HEK293 (cell line): ENCODE results near the gene CERS4.

ENCODE experiments used
- CTCF ChIP-seq: fragments of 450-650 bp; formaldehyde crosslinking; IDR thresholded peaks from 2 replicates; pipeline ENCODE4 v1.5.1; 2016; ENCODE audit warnings: missing biosample characterization, missing genetic modification characterization
- REST ChIP-seq: fragments of 450-650 bp; formaldehyde crosslinking; IDR thresholded peaks from 2 replicates; pipeline ENCODE4 v1.5.1; 2016; ENCODE audit warnings: missing biosample characterization, missing genetic modification characterization
- ZBTB21 ChIP-seq: fragments of 450-650 bp; formaldehyde crosslinking; IDR thresholded peaks from 2 replicates; pipeline ENCODE4 v1.5.1; 2017; ENCODE audit warnings: missing biosample characterization, missing genetic modification characterization
- ZBTB26 ChIP-seq: fragments of 450-650 bp; formaldehyde crosslinking; optimal IDR thresholded peaks from 2 replicates; pipeline ENCODE3; 2016; ENCODE audit warnings: missing biosample characterization, mild to moderate bottlenecking, missing genetic modification characterization
- ZFP69B ChIP-seq: fragments of 450-650 bp; formaldehyde crosslinking; IDR thresholded peaks from 2 replicates; pipeline ENCODE4 v1.5.1; 2016; ENCODE audit warnings: missing biosample characterization, missing genetic modification characterization
- ZNF146 ChIP-seq: fragments of 450-650 bp; formaldehyde crosslinking; IDR thresholded peaks from 2 replicates; pipeline ENCODE4 v1.5.1; 2016; ENCODE audit warnings: missing biosample characterization, missing genetic modification characterization
- ZNF274 ChIP-seq, 2 experiments: fragments of 200-500 bp in 1 of 2; fragments of 450-650 bp in 1 of 2; sonication (Bioruptor generic) in 1 of 2; formaldehyde crosslinking in 1 of 2; IDR thresholded peaks; 2 replicates each; pipeline versions ENCODE4 v1.5.1 to v1.6.1; 2014 to 2016; ENCODE audit warnings: borderline replicate concordance in 1 of 2, inconsistent platforms in 1 of 2, low read length in 1 of 2, missing biosample characterization in 1 of 2, missing genetic modification characterization in 1 of 2
- ZNF398 ChIP-seq: fragments of 450-650 bp; formaldehyde crosslinking; IDR thresholded peaks from 2 replicates; pipeline ENCODE4 v1.5.1; 2017; ENCODE audit warnings: missing biosample characterization, missing genetic modification characterization
- ZNF433 ChIP-seq: fragments of 450-650 bp; formaldehyde crosslinking; IDR thresholded peaks from 2 replicates; pipeline ENCODE4 v1.5.1; 2016; ENCODE audit warnings: missing biosample characterization, missing genetic modification characterization, low read depth
- ZNF529 ChIP-seq: fragments of 450-650 bp; formaldehyde crosslinking; IDR thresholded peaks from 2 replicates; pipeline ENCODE4 v1.5.1; 2017; ENCODE audit warnings: missing genetic modification characterization, missing biosample characterization; ENCODE audit not compliant: insufficient replicate concordance
- ZNF600 ChIP-seq: fragments of 450-650 bp; formaldehyde crosslinking; IDR thresholded peaks from 2 replicates; pipeline ENCODE4 v1.5.1; 2016; ENCODE audit warnings: missing biosample characterization, missing genetic modification characterization
- ZNF658 ChIP-seq: fragments of 450-650 bp; formaldehyde crosslinking; IDR thresholded peaks from 2 replicates; pipeline ENCODE4; 2016; ENCODE audit warnings: missing biosample characterization, missing genetic modification characterization
- ZNF692 ChIP-seq: fragments of 450-650 bp; formaldehyde crosslinking; IDR thresholded peaks from 2 replicates; pipeline ENCODE4 v1.5.1; 2016; ENCODE audit warnings: missing biosample characterization, missing genetic modification characterization

- TF ChIP-seq REST (tag by site-specific recombination) = no peak
- TF ChIP-seq ZBTB26 (tag by site-specific recombination) = no peak
- TF ChIP-seq ZFP69B = no peak
- TF ChIP-seq ZNF529 (tag by site-specific recombination) = no peak
- TF ChIP-seq ZNF433 = no peak
- no peak for TF ChIP-seq ZNF274 (IDR thresholded peaks at IDR 0.05; ENCODE audit: low read length)
- no peak for TF ChIP-seq ZNF274 (tag by site-specific recombination; IDR thresholded peaks at IDR 0.05; ENCODE audit: borderline replicate concordance)
- no peak for TF ChIP-seq ZNF146
- no peak for TF ChIP-seq CTCF (tag by site-specific recombination)
- TF ChIP-seq ZBTB21 = no peak
- no peak for TF ChIP-seq ZNF600 (tag by site-specific recombination)
- no peak for TF ChIP-seq ZNF692
- no peak for TF ChIP-seq ZNF398
- no peak for TF ChIP-seq ZNF658 (tag by site-specific recombination)
Measured at GRCh38 chr19:8206147-8207087, 2.8 kb upstream of the CERS4 start.
